ENCODE results near the gene CLCN4. TPM values are rescaled to one million over a fixed set of nuclear protein-coding genes. Genes with fewer than 3 reads are reported as not detected.

Gene CLCN4
- total RNA-seq, 2 experiments from 2014 or later = not detected

DNA sequence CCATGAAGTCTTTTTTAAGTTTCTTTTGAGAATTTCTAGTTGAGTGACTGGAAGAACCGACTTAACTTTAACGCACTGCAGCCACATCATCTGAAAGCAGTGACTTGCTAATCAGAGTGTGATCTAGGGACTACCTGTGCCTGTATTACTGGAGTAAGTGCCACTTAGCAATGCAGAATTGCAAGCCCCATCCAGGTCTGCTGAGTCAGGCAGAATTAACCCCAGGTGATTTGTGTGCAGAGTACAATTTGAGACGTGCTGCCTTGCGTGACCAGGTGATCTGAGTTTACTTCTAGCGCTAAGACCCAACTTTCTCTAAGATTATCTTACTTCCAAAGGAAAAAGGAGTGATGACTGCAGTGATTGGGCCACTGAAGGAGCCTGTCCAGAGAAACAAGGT lies 85.3 kb downstream of the CLCN4 start:
- H3K9me3 Mint-ChIP-seq = no peaks in the 10 kb centered on the region
- H3K36me3 Mint-ChIP-seq (ENCODE audit: low read depth) = no peaks in the 10 kb centered on the region
- ChIA-PET POLR2A (no interaction called here), CTCF (no interaction called here)
- no peak overlapping the region for H3K4me3 Mint-ChIP-seq
- no peak overlapping the region for H3K27ac ChIP-seq (ENCODE audit: low read depth in 1 of 2, low read length in 2 of 2)
- H3K36me3 ChIP-seq (ENCODE audit: insufficient read depth, low read length) = no peaks in the 10 kb centered on the region
- H3K27me3 ChIP-seq (ENCODE audit: control insufficient read depth in 1 of 2, insufficient read depth in 2 of 2, low read length in 2 of 2) = no peaks in the 10 kb centered on the region
- H3K4me3 ChIP-seq (ENCODE audit: low read length) = no peak overlapping the region
- intact Hi-C loops (cut with DNase I, micrococcal nuclease) = no loop called here
- no peak overlapping the region for H3K27ac Mint-ChIP-seq
- H3K9me3 ChIP-seq (ENCODE audit: control insufficient read depth in 1 of 2, insufficient read depth in 1 of 2, low read length in 2 of 2) = no peaks in the 10 kb centered on the region
- no peaks in the 10 kb centered on the region for H3K4me1 ChIP-seq (ENCODE audit: insufficient read depth, low read length)
- H3K4me1 Mint-ChIP-seq (ENCODE audit: low read depth) = no peaks in the 10 kb centered on the region
- TF ChIP-seq, protein P1, sequence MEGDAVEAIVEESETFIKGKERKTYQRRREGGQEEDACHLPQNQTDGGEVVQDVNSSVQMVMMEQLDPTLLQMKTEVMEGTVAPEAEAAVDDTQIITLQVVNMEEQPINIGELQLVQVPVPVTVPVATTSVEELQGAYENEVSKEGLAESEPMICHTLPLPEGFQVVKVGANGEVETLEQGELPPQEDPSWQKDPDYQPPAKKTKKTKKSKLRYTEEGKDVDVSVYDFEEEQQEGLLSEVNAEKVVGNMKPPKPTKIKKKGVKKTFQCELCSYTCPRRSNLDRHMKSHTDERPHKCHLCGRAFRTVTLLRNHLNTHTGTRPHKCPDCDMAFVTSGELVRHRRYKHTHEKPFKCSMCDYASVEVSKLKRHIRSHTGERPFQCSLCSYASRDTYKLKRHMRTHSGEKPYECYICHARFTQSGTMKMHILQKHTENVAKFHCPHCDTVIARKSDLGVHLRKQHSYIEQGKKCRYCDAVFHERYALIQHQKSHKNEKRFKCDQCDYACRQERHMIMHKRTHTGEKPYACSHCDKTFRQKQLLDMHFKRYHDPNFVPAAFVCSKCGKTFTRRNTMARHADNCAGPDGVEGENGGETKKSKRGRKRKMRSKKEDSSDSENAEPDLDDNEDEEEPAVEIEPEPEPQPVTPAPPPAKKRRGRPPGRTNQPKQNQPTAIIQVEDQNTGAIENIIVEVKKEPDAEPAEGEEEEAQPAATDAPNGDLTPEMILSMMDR (IDR thresholded peaks at IDR 0.05) = no peak
- DNase-seq (no peak), ATAC-seq (ENCODE audit: poor library complexity) (no peak)
- no peaks in the 10 kb centered on the region for H3K27me3 Mint-ChIP-seq

DNA sequence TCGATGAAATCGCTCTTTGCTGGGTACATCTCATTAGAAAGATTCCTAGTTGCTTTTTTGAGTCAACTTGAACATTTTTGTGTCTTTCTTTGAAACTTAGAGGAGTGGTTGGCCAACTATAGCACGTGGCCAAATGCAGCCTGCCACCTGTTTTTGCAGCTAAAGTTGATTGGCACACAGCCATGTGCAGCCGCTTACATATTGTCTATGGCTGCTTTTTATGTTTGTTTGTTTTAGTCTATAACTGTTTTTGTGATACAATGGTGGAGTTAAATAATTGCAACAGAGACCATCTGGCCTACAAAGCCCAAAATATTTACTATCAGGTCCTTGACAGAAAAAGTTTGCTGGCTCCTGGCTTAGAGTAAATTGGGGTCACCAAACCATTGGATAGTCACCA lies 86.3 kb downstream of the CLCN4 start:
- TF ChIP-seq, protein P1 (IDR thresholded peaks at IDR 0.05) = no peak
- H3K27ac ChIP-seq (ENCODE audit: low read depth in 1 of 2, low read length in 2 of 2) = no peak overlapping the region
- Mint-ChIP-seq H3K4me3 (no peak overlapping the region), H3K27me3 (no peaks in the 10 kb centered on the region), H3K36me3 (ENCODE audit: low read depth) (no peaks in the 10 kb centered on the region), H3K4me1 (ENCODE audit: low read depth) (no peaks in the 10 kb centered on the region), H3K9me3 (no peaks in the 10 kb centered on the region), H3K27ac (no peak overlapping the region)
- H3K36me3 ChIP-seq (ENCODE audit: insufficient read depth, low read length) = no peaks in the 10 kb centered on the region
- ChIA-PET CTCF (no interaction called here), POLR2A (no interaction called here)
- ATAC-seq (ENCODE audit: poor library complexity) (no peak), DNase-seq (no peak)
- H3K9me3 ChIP-seq (ENCODE audit: control insufficient read depth in 1 of 2, insufficient read depth in 1 of 2, low read length in 2 of 2) = no peaks in the 10 kb centered on the region
- no peak overlapping the region for H3K4me3 ChIP-seq (ENCODE audit: low read length)
- no peaks in the 10 kb centered on the region for H3K4me1 ChIP-seq (ENCODE audit: insufficient read depth, low read length)
- intact Hi-C loops (cut with DNase I, micrococcal nuclease) = no loop called here
- no peaks in the 10 kb centered on the region for H3K27me3 ChIP-seq (ENCODE audit: control insufficient read depth in 1 of 2, insufficient read depth in 2 of 2, low read length in 2 of 2)

DNA sequence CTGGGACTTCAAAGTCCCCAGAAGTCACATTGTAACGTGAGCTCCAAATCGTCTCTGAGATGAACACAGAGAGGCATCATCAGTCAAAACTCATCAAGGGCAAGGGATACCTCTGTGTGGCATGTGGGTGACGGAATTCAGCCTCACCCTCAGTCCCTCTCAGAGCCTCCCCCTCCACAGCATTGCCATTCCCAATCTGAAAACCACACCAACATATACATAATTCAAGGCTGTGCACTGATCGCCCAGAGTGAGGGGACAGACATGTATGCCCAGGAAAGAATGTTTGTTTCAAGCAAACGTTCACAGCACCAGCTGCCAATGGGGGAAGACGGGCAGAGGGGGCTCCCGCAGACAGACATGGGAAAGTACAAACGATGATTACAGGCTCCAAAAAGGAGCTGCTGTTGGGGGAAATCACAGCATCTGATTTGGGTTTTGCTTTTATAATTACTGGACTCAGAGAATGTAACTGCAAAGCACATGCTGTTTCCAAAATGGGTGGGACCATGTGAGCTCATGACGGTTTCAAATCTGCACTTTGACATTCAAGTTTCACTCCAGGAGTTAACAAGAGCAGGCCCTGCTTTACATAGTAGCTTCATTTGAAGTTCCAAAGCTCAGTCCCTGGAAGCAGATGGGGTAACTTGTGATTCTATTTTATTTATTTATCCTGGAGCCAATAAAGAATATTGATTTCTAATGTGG lies 88.3 kb downstream of the CLCN4 start:
- H3K27ac Mint-ChIP-seq = no peak overlapping the region
- ChIA-PET POLR2A (no interaction called here), CTCF (no interaction called here)
- no peak overlapping the region for H3K27ac ChIP-seq (ENCODE audit: low read depth in 1 of 2, low read length in 2 of 2)
- no peaks in the 10 kb centered on the region for H3K36me3 ChIP-seq (ENCODE audit: insufficient read depth, low read length)
- ATAC-seq (ENCODE audit: poor library complexity) (no peak), DNase-seq (no peak)
- no peaks in the 10 kb centered on the region for H3K9me3 ChIP-seq (ENCODE audit: control insufficient read depth in 1 of 2, insufficient read depth in 1 of 2, low read length in 2 of 2)
- H3K4me1 ChIP-seq (ENCODE audit: insufficient read depth, low read length) = no peaks in the 10 kb centered on the region
- intact Hi-C loops (cut with DNase I, micrococcal nuclease) = no loop called here
- H3K27me3 ChIP-seq (ENCODE audit: control insufficient read depth in 1 of 2, insufficient read depth in 2 of 2, low read length in 2 of 2) = no peaks in the 10 kb centered on the region
- no peak overlapping the region for H3K4me3 ChIP-seq (ENCODE audit: low read length)
- peaks cover 2% of the 10 kb centered on the region for H3K9me3 Mint-ChIP-seq
- no peaks in the 10 kb centered on the region for H3K4me1 Mint-ChIP-seq (ENCODE audit: low read depth)
- no peaks in the 10 kb centered on the region for H3K36me3 Mint-ChIP-seq (ENCODE audit: low read depth)
- H3K4me3 Mint-ChIP-seq = no peak overlapping the region
- no peaks in the 10 kb centered on the region for H3K27me3 Mint-ChIP-seq
- TF ChIP-seq, protein P1 (IDR thresholded peaks at IDR 0.05) = no peak

Data from CD4-positive, alpha-beta T cell (primary cell).